Kidney epithelial cell (primary cell): ENCODE measurements around the gene TJP3. TPM values are rescaled to one million over a fixed set of nuclear protein-coding genes. Genes with fewer than 3 reads are reported as not detected.

Experiments
- DNase-seq: peaks from one replicate; pipeline ENCODE4 v3.0.0-alpha.2; 2010; ENCODE audit warnings: low read depth
- H3K27me3 ChIP-seq: 2 replicates; pipeline ENCODE4 v1.6.0; 2011; ENCODE audit warnings: low read length; ENCODE audit not compliant: control insufficient read depth, insufficient read depth
- H3K36me3 ChIP-seq: 2 replicates; pipeline ENCODE4 v1.5.1; 2011; ENCODE audit warnings: low read length; ENCODE audit not compliant: control insufficient read depth, insufficient read depth
- H3K4me3 ChIP-seq: 2 replicates; pipeline ENCODE4 v1.5.1; 2011; ENCODE audit warnings: low read depth, mild to moderate bottlenecking, control low read depth, low read length
- total RNA-seq: library from RNA; depleted of rRNA; stranded (reverse); fragments of >200 nt; gene quantifications from 2 replicates; pipeline ENCODE4 v1.2.3, GENCODE V29; 2015
- TF ChIP-seq, protein P1 (sequence below): IDR thresholded peaks from 2 replicates; pipeline ENCODE4 v1.5.1; 2011; ENCODE audit warnings: mild to moderate bottlenecking, moderate library complexity, low read length, control low read depth, inconsistent platforms; ENCODE audit not compliant: insufficient read depth, poor library complexity, severe bottlenecking

TJP3 gene
- total RNA-seq, 1 donor from 2014 or later = 1.7 TPM

DNA sequence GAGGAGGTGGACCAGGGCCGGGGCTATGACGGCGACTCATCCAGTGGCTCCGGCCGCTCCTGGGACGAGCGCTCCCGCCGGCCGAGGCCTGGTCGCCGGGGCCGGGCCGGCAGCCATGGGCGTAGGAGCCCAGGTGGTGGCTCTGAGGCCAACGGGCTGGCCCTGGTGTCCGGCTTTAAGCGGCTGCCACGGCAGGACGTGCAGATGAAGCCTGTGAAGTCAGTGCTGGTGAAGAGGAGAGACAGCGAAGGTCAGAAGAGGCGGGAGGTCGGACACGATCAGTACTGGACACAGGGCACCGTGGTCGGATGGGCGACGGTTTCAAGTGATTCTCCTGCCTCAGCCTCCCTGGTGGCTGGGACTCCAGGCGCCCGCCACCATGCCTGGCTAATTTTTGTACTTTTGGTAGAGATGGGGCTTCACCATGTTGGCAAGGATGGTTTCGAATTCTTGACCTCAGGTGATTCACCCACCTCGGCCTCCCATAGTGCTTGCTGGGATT lies 22.3 kb downstream of the TJP3 start:
- Histone ChIP-seq H3K4me3 (no peak overlapping the region), H3K36me3 (no peaks in the 10 kb centered on the region), H3K27me3 (peaks cover 5% of the 10 kb centered on the region)
- DNase-seq = no peak
- TF ChIP-seq, protein P1, sequence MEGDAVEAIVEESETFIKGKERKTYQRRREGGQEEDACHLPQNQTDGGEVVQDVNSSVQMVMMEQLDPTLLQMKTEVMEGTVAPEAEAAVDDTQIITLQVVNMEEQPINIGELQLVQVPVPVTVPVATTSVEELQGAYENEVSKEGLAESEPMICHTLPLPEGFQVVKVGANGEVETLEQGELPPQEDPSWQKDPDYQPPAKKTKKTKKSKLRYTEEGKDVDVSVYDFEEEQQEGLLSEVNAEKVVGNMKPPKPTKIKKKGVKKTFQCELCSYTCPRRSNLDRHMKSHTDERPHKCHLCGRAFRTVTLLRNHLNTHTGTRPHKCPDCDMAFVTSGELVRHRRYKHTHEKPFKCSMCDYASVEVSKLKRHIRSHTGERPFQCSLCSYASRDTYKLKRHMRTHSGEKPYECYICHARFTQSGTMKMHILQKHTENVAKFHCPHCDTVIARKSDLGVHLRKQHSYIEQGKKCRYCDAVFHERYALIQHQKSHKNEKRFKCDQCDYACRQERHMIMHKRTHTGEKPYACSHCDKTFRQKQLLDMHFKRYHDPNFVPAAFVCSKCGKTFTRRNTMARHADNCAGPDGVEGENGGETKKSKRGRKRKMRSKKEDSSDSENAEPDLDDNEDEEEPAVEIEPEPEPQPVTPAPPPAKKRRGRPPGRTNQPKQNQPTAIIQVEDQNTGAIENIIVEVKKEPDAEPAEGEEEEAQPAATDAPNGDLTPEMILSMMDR = no peak

DNA sequence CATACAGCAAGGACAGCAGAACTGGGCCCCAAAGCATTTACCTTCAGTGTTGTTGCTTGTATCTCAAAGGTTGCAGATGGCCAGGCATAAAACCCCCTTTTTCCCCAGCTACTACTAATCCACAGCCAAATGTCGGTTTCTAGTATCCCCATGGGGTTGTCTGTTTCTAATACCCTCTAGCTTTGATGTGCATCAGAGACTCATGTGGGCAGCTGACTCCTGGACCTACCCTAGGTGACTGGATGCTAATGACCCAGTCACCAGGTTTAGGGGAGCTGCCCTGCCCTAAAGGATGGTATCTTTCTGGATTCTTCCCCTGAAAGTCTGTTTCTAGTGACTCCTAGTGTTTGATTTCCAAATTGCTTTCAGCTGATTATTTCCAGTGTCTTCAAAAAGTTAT lies 23.9 kb downstream of the TJP3 start:
- H3K27me3 ChIP-seq = no peaks in the 10 kb centered on the region
- no peak overlapping the region for H3K4me3 ChIP-seq
- H3K36me3 ChIP-seq = no peaks in the 10 kb centered on the region
- TF ChIP-seq, protein P1 = no peak
- DNase-seq = no peak

DNA sequence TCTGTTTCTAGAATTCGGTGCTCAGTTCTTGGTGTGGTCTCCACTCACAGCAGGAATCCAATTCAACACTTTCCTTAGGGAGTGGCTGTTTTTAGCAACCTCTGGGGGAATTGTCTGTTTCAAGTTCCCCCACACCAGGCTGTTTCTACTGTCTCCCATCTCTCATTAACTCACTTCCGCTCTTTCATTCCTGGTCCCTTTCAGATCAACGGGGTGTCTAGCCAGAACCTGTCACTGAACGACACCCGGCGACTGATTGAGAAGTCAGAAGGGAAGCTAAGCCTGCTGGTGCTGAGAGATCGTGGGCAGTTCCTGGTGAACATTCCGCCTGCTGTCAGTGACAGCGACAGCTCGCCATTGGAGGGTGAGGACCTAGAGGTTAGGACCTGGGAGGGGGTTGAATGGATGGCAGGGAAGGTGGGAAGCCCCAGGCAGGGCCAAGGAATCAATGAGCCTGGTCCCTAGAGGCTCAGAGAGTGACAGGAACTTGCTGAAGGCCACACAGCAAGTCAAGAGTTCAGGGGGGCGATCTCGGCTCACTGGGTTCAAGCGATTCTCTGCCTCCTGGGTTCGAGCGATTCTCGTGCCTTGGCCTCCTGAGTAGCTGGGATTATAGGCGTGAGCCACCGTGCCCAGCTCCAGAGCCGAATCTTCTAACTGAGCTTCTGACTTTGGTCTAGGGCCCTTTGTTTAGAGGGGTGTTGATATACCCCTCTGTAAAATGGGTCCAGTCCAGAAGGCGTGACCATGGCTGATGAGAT lies 25.5 kb downstream of the TJP3 start:
- TF ChIP-seq, protein P1 = no peak
- H3K4me3 ChIP-seq = no peak overlapping the region
- H3K27me3 ChIP-seq = no peaks in the 10 kb centered on the region
- no peak for DNase-seq
- no peaks in the 10 kb centered on the region for H3K36me3 ChIP-seq

DNA sequence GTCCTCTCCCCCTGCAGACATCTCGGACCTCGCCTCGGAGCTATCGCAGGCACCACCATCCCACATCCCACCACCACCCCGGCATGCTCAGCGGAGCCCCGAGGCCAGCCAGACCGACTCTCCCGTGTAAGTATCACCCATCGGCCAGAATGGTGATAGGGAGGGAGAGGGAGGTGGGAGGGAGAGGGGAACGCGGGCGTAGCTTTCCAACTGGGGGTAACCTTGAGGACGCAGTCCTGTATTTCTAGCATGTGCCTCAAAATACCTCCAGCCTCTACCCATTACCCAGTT lies 26.1 kb downstream of the TJP3 start:
- H3K27me3 ChIP-seq = no peaks in the 10 kb centered on the region
- no peak for DNase-seq
- TF ChIP-seq, protein P1 = no peak
- no peaks in the 10 kb centered on the region for H3K36me3 ChIP-seq
- no peak overlapping the region for H3K4me3 ChIP-seq

DNA sequence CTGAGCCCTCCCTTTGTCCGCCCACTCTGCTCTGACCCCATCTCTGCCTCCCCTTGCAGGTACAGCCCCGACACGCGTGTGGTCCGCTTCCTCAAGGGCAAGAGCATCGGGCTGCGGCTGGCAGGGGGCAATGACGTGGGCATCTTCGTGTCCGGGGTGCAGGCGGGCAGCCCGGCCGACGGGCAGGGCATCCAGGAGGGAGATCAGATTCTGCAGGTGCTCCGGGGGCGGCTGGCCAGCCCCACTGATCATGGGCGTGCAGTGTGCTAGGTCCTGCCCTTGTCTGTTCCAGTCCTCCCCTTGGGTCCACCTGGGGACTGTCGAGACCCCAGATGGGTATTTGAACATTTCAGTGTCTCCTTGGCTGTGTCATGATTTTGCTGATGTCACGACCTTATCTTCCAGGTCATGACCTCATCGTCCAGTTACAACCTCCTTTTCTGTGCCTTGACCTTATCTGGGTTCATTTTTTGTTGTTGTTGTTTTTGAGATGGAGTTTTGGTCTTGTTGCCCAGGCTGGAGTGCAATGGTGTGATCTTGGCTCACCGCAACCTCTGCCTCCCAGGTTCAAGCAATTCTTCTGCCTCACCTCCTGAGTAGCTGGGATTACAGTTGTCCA lies 28.0 kb downstream of the TJP3 start:
- TF ChIP-seq, protein P1 = no peak
- no peak overlapping the region for H3K4me3 ChIP-seq
- DNase-seq = no peak
- no peaks in the 10 kb centered on the region for H3K27me3 ChIP-seq
- no peaks in the 10 kb centered on the region for H3K36me3 ChIP-seq
